RKO (cell line): ENCODE data around the gene DNAJC2.
"Not testable (repeated sequence)": the region's sequence is repeated elsewhere in the genome, so short reads cannot be mapped to it uniquely, and the experiment has no call there.

ENCODE experiments used
- DNase-seq: peaks from one replicate; pipeline ENCODE4 v3.0.0-alpha.2; 2016; ENCODE audit warnings: low spot score

DNAJC2 gene

GRCh38 chr7:103341466-103341865 is 3.1 kb downstream of the DNAJC2 start:
- DNase-seq: no peak

GRCh38 chr7:103338864-103339263 is 5.7 kb downstream of the DNAJC2 start:
- no peak for DNase-seq

GRCh38 chr7:103336761-103337160 is 7.8 kb downstream of the DNAJC2 start:
- no peak for DNase-seq

- DNase-seq: no peak
These were observed 18.8 kb downstream of the DNAJC2 start for GRCh38 chr7:103325744-103326143.

GRCh38 chr7:103317009-103317408 is 27.6 kb downstream of the DNAJC2 start:
- no peak for DNase-seq

GRCh38 chr7:103316380-103316941 is 28.1 kb downstream of the DNAJC2 start:
- DNase-seq: no peak

- DNase-seq: no peak
These were observed 29.7 kb downstream of the DNAJC2 start for GRCh38 chr7:103314852-103315251.

GRCh38 chr7:103307503-103308231 is 36.9 kb downstream of the DNAJC2 start:
- no peak for DNase-seq

- no peak for DNase-seq
These were observed 43.1 kb downstream of the DNAJC2 start for GRCh38 chr7:103301441-103301840.

- DNase-seq: no peak
These were observed 44.9 kb downstream of the DNAJC2 start for GRCh38 chr7:103299660-103300059.

GRCh38 chr7:103297837-103298179 is 46.8 kb downstream of the DNAJC2 start:
- peak; percentile 36 for DNase-seq

GRCh38 chr7:103296901-103297836 is 47.4 kb downstream of the DNAJC2 start, which contains the start of gene PMPCB:
Gene PMPCB (plus strand): TSS chr7:103297435. CDS start chr7:103297460, 25 bp downstream.
- DNase-seq: peak; percentile 97

- DNase-seq: no peak
These were observed 51.0 kb downstream of the DNAJC2 start for GRCh38 chr7:103293526-103293925.

- DNase-seq: no peak
These were observed 52.4 kb downstream of the DNAJC2 start for GRCh38 chr7:103292122-103292521.

- not testable (repeated sequence) for DNase-seq
These were observed 61.7 kb downstream of the DNAJC2 start for GRCh38 chr7:103282802-103283427.

- not testable (repeated sequence) for DNase-seq
These were observed 63.8 kb downstream of the DNAJC2 start for GRCh38 chr7:103280803-103281155.

- DNase-seq: not testable (repeated sequence)
These were observed 64.4 kb downstream of the DNAJC2 start for GRCh38 chr7:103279963-103280802.

- DNase-seq: not testable (repeated sequence)
These were observed 65.0 kb downstream of the DNAJC2 start for GRCh38 chr7:103279636-103279962.

- not testable (repeated sequence) for DNase-seq
These were observed 66.4 kb downstream of the DNAJC2 start for GRCh38 chr7:103278195-103278594.

- not testable (repeated sequence) for DNase-seq
These were observed 69.7 kb downstream of the DNAJC2 start for GRCh38 chr7:103274867-103275266.

GRCh38 chr7:103273374-103273773 is 71.2 kb downstream of the DNAJC2 start:
- not testable (repeated sequence) for DNase-seq
